Measurements from ENCODE around the gene HMGN3.

Gene HMGN3

DNA sequence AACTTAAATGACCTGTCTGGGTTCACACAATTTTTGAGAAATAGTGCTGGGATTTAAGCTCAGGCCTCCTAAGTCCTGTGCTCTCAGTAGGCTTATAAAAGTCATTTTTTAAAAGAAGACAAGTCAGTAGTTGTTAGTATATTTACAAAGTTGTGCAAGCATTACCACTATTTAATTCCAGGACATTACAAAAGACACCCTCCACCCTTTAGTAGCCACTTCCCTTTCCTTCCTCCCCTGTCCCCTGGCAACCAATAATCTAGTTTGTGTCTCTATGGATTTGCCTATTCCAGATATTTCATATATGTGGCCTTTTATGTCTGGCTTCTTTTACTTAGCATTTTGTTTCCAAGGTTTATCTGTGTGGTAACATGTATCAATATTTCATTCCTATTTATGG is 37.6 kb downstream of the HMGN3 start:
- DNase-seq: no peak
- intact Hi-C loops (cut with DNase I): no loop called here

DNA sequence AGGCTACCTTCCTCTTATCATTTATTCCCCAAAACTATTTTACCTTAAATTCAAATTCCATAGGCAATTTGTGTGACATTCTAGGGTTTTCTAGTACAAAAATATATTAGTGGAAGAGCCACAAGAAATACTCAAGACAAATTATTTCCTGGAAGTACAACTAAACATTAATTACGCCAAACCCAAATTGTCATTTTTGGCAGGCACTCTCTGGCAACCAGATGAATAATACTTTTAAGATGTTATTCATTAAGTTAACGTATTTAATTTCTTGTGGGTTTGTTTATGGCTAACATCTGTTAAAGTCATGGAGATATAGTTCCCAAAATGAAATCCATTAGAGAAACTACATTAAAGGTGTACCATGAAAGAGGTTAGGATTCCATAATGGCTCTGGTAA is 40.5 kb downstream of the HMGN3 start:
- intact Hi-C loops (cut with DNase I): no loop called here
- no peak for DNase-seq

DNA sequence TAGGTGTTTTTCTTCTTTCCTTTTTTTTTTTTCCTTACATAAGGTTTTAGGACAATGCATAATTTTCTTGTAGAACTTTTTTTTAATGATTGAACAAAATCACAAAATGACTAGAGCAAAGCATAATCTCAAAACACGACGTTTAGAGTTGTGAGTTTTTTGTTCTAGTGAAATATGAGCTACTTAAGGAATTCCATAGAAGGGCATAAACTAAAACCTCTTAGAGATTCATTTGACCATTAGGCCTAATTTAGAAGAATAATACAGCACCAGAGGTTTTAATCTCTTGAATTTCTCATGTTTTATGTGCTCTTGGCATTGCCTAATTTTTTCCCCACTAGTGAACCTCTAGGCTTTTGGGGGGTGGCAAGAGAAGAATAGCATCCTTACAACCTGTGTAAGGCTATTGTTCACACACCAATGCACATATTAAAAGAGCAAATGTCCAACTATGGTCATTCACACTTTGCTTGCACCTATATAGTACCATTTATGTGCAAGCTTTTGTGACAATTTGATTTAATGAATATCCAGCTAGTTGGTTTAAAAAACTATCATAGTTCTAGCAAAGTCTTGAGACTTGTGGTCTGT is 44.6 kb downstream of the HMGN3 start:
- no peak for DNase-seq
- intact Hi-C loops (cut with DNase I): no loop called here

DNA sequence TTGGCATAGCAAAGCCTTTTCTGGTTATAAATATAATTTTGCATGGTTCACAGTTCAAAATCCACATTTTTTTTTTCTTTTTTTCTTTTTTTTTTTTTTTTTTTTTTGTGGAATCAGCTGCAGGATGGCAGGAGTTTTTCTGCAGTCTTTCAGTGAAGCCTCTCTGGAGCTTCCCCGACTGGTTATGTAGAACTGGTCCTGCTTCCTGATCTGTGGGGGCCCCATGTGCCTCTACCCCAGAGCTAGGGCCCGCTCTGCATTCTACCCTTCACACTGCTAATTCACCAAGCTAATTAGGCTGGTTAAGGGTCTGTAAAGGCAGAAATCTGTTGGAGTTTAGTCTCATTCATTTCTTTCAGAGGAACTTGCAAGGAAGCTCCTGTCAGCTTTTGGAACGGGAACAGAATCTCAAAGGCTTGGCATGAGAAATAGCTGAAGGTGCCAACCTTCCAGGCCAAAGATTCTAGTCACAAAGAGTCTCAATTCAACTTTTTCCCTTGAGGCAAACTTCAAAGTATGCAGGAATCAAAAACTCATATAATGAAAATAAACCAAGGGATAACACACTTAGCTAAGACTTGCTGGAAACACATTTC is 45.5 kb downstream of the HMGN3 start:
- intact Hi-C loops (cut with DNase I): no loop called here
- DNase-seq: peak in 3 of 42 donors; percentile 11 to 24 (median 14)

DNA sequence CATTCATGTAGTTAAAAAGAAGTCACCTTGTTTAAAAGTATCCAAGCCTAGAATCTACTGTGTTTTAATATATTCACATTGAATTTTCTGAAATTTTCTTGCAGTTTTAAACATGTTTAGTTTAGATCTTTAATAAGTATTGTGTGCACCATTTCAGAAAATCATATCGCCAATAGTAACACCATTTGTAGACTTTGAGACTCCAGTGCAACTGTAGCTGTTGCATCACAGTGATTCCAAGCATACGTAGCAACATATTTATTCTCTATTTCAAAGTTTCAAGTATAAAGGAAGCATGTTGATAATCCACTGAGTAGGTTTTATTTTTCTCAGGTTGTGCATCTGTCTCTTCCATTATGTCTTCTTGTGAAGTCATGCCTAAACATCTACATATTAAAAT is 46.4 kb downstream of the HMGN3 start:
- DNase-seq: no peak
- intact Hi-C loops (cut with DNase I): no loop called here

DNA sequence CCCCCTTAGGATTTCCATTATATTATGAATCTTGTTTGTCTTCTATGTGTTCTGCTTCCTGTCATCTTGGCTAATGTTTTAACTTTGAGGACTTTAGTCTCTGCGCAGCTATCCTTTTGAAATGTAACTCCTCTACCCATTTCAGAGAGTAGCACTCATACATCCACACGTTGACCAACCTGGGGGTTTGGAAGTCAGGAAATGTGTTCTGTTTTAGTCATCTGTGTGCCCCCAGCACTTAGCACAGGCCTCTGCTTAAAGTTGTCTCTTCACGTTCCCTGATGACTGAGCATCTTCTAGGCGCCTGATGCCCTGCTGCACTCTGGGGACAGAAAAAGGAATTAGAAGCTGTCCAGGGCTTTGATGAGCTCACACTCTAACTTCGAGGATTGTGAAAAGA is 47.9 kb downstream of the HMGN3 start:
- intact Hi-C loops (cut with DNase I): no loop called here
- DNase-seq: no peak

DNA sequence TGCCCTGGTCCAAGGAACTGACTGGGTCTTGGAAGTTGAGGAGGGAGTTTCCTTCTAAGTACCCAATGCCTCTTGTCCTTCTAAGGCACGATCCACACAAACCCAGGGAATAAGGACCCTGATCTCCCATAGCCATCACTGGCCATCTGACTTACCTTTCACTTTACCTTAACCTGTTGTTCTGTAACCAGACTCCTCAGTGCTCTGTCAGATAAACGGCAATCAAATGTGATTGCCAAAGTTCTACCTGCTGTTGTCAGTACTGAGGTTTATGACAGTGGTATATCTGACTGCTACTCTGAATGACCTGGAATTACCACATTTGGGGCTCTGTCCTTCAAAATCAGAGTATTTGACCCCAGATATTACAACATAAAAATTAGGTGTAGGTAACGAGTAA is 49.8 kb downstream of the HMGN3 start:
- intact Hi-C loops (cut with DNase I): no loop called here
- DNase-seq: no peak

DNA sequence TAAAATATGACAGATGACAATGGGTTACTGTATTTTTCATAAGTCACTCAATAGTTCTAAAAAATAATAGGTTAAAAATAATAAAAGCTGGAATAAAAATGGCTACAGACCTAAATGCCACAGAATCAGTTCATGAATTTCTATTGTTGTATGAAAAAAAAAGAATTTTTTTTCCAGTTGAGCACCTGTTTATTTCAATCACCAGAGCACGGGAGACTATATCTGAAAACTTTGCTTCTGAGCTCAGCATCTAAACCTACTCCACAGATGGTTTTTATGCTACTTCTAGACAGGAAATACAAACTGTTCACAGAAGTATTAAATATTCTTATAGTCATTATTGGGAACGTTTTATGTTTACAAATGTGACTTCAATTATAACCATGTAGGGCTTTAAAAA is 50.4 kb downstream of the HMGN3 start:
- intact Hi-C loops (cut with DNase I): no loop called here
- DNase-seq: no peak

DNA sequence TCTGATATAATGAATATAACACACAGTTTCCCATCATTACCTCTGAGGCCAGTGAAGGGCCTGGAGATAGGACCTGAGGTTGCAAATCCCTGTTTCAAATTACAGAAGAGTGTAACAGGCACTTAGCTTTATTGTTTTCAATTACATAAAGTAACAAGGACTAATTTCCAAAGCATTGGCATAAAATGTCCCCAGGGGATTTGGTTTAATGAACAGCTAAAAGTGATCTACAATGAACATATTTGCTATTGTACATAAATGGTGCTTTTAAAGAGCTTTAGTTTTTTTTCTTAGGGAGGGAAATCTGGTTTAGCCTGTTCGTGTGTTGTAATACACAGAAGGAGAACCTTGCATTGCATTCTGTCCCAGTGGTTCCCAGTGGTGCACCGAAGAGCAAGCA is 54.4 kb downstream of the HMGN3 start:
- intact Hi-C loops (cut with DNase I): no loop called here
- no peak for DNase-seq

DNA sequence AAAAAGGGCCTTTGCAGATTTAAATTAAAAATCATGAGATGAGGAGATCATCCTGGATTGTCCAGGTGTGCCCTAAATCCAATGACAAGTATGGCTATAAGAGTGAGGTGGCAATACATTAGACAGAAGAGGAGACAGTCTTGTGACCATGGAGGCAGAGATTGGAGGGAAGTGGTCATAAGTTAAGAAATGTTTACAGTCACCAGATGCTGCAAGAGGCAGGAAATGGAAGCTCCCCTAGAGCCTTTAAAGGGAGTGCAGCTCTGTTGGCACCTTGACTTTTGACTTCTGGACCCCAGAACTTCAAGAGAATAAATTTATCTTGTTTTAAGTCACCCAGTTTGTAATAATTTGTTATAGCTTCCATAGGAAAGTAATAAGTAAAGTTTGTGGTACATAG is 61.1 kb downstream of the HMGN3 start:
- DNase-seq: no peak
- intact Hi-C loops (cut with DNase I): no loop called here

DNA sequence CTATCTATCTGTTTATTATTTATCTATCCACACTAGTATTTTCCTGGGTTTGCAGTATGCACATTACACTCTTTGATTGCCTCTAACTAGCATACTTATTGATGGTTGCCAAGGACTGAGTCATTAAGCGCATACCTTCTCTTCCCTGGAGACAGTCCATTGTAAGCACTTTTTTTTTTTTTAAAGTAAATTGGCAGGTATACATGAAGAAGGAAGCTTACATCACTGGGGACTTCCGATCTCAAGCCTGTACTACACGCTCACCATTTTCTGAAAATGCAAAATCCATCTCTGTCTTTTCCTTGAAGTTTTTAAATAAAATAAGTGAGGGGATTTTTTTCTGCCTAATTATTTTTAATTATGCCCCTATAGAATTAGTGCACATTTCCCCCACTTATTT is 63.5 kb downstream of the HMGN3 start:
- DNase-seq: no peak
- intact Hi-C loops (cut with DNase I): no loop called here

DNA sequence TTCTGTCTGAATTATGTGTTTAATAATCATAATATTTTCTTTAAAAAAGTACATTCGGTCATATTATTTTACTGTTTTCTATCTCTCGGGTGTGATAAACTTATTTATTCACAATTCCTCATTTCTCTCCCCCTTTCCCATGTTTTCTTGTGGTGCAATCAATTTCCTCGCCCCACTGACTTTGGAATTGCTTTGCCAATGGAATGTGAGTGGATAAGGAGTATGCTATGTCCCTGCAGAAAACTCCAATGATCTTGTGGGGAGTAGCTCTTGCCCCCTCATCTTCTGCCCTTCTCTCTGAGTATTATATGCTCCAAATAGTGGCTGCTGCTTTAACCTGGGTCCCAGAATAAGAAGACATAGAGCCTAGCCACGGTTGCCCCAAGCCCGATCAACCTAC is 64.1 kb downstream of the HMGN3 start:
- no peak for DNase-seq
- intact Hi-C loops (cut with DNase I): no loop called here

DNA sequence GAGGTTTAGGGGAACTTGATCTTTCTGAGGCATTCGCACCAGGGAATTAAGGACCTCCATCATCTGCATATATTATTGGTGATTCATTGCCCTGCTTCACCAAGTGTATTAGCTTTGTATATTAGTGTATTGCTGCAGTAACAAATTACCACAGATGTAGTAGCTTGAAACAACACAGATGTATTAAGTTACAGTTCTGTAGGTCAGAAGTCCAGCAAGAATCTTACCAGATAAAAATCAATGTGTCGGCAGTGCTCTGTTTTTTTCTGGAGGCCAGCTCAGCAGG is 65.8 kb downstream of the HMGN3 start:
- DNase-seq: no peak
- intact Hi-C loops (cut with DNase I): no loop called here

DNA sequence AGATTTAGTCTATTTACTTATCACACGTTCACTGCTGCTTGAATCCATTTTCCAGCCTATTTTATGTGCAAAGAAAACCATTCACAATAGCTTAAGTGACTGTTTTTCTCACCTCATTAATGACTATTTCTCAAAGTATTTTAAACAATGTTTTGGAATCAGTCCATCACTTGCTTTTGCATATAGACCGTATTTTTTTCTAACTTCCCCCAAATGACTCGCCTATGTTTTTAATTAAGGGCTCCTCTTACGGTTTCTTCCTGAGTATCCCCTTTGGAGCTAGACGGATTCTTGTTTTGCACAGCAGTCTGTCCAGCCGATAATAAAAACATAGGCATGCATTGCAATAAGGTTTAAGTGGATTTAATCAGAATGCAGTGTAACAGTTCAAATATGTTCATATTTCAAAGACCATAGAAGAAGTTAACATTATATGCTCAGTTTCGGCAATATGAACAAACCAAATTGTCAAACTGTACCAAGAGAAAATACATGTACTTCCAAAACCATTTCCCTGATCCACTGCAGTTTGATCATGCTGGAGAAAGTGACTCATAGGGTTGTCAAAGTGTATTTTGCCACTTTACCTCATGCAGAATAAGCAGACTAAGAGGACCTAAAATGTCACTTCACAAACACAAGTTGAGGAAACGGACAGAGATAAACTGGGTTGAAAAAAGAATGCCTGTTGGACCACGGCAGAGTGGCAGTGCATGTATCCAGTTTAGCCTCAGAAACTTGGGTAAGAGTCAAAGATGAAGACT is 66.4 kb downstream of the HMGN3 start:
- intact Hi-C loops (cut with DNase I): no loop called here

DNA sequence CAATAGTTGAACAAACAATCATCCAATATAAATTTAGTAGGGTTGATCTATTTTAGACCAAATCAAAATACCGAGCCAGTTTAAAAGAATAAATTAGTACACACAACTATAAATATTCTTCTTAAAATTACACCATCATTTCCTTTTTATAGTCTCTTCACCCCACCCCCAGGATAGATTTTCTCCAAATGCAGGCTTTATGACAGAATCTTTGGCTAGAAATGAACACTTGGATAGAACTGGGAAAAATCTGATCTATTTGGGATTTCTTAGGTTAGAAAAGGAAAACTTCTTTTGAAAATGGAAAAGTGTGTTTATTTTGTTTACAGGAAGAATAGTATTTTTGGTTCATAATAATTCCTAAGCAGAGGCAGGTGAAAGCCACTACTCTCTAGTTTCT is 74.6 kb downstream of the HMGN3 start:
- no peak for DNase-seq
- intact Hi-C loops (cut with DNase I): no loop called here

More for the DNA sequence above, 66.4 kb downstream of the HMGN3 start:
- no peak for DNase-seq

DNA sequence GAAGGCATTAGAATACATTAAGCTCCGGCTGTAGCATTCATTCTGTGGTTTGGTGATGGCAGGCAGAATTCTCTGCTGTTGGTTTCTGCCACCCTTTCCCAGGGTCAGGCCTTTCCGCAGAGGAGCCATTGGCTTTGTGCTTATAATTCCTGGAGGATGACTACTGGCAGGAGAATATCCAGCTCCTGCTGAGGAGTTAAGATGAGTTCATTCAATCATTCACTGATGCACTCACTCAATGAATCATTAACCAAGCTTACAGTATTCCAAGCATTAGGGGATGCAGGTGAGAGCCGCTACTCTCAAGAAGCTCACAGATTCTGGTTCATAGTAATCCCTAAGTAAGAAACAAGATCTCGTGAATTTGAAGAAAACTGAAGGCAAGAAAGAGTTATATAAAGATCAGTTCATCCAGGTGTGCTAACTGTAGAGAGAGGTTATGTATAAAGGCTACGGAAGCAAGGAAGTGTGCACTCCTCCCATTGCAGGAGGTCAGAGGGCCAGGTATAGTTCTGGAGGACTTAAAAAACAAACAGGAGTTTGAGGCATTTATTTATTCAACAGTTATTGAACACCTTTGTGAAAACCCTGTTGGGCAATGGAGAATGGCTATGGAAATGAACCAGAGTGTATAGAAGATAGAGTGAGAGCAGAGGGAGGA is 75.5 kb downstream of the HMGN3 start:
- no peak for DNase-seq
- intact Hi-C loops (cut with DNase I): no loop called here

DNA sequence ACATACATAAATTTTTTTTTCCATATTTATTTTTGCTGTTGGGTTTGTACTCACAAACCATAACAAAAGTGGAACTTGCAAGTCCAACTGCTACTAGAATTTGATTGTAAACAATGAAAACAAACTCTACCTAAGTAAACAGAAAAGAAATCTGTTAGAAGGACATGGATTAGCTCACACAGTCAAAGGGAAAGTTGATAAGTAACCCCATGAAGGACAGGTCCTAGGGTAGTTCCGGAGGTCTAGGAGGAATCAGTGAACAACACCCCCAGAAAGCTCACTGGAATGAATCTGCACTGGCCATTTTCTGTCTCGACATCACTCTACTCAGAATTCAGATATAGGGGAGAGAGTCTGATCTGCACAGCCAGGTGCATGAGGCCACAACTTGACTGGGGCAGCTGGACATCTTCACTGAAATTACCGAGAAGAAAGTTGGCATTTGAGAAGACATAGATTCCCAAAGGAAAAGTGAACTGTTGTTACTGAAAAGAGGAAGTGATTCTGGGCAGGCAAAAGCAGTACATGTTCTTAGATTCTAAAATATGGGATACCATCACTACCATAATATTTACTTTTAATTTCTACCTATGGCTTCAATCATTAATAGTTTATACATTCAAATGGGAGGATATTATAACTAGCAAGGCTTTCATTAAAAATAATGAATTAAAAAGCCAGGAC is 76.4 kb downstream of the HMGN3 start:
- no peak for DNase-seq
- intact Hi-C loops (cut with DNase I): no loop called here

DNA sequence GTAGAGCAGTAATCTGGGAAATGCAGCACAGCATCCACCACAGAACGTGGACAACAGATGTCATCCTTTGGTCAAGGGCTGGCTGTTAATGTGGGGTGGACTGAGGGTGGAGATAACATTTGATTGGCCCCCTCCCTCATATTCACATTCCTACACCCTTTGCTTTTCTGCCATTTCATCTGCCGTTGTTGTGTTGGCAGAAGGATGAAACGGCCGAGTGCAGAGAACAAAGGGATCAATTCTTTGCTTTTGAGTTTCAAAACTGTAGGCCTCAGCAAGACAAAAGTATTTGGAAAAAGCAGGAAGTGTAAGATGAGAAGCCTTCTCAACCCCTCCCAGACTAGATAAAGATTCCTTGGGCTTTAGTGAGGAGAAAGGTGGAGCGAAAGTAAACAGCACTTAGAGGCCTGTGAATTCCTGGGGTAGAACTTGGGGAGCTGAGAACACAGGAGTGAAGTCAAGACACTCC is 82.2 kb downstream of the HMGN3 start:
- peak in 1 of 42 donors; percentile 1 for DNase-seq
- intact Hi-C loops (cut with DNase I): no loop called here

All from head of caudate nucleus (tissue), 42 donors.